GM18511 (cell line): ENCODE data around the gene PPP4R1.

ENCODE experiments used
- ATAC-seq: cut with Tn5 transposase; IDR thresholded peaks from one replicate; pipeline ENCODE4 v1.9.1; 2021; ENCODE audit warnings: mild to moderate bottlenecking, moderate library complexity; ENCODE audit not compliant: unreplicated experiment

The PPP4R1 gene

DNA sequence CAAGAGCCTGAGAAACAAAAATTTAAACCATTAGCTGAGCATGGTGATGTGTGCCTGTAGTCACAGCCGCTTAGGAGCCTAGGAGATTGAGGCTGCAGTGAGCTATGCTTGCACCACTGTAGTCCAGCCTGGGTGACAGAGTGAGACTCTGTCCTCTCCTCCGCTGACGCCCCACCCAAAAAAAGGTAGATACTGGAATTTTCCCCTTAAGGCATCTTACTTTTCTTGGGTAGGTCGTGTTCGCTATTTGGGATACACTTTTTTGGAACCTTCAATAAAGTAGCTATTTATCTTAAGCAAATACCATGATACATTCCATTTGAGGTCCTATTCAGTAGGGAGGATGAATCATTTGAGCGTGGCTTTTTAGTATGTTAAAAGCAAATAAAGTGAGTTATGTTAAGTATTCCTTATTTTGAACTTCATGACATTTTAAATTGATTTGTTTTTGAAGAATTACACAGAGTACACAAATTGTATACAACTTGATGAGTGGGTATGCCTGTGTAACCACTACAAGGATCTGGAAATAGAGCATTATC lies 100.3 kb downstream of the PPP4R1 start:
- no peak for ATAC-seq

DNA sequence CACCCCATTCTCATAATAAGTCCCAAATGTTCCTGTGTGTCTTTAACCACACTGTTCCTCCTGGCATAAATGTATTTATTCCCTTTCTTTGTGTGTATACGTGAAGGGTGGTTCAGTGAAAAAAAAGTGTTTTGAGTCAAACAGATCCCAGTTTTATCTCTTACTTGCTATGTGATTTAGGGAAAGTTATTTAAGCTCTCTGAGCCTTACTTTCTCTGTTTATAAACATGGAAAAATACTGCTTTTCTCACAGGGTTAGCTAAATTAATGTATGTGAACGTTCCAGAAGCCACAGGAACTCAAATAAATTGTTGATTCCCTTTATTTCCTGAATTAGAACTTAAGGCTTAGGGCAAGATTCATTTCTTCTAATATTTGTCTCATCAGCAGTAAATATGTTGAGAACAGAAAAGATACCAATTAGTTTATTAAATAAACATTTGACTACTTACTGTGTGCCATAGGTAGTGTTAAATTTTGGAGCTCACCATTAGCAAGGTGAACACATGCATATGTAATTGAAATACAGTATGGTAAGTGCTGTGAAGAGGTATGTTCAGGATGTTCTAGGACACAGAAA lies 105.8 kb downstream of the PPP4R1 start:
- ATAC-seq: no peak

DNA sequence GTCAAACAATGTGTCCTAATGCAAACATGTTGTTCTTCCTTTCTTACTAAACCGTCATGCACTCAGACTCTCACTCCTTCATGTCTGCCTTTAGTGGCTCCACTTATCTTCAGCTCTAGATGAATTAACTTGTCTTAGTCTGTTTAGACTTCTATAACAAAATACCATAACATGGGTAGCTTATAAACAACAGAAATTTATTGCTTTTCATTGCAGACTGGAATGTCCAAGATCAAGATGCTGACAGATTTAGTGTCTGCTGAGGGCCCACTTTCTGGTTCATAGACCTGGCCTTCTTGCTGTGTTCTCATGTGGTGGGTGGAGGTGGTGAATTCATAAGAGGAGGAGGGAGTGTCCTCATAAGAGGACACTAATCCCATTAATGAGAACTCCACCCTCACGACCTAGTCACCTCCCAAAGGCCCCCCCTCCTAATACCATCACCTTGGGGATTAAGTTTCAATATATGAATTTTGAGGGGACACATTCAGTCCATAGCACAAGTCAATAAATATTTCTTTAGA lies 106.7 kb downstream of the PPP4R1 start:
- no peak for ATAC-seq

DNA sequence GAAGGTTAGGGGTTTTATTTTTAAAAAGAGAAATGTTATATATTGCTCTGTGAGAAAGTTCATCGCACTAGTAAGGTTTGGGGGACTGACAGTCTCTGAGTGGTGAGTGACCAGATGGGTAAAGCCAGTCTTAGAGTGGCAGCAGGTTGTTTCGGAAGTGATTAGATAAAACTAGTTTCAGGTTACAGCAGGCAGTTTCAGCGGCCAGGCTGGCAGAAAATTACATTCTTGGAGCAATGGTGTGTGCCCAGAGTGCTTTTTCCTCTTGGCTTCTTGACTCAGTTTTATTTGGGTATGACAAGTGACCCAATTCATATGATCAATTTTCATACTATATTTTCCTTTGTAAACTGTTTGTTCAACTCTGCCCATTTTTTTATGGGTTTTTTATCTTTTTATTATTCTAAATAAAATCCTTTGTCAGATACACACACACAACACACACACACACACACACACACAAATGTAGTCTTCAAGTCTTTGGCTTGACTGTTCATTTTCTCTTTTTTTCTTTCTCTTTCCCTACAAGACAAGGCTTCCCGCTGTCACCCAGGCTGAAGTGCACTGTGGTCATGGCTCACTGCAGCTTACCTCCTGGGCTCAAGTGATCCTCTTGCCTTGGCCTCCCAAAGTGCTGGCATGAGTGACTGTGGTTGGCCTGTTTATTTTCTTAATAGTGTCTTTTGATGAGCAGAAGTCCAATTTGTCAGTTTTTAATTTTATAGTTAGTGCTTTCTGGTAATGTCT lies 108.1 kb downstream of the PPP4R1 start:
- no peak for ATAC-seq
